LNCaP clone FGC (cell line): ENCODE data around the gene TMEM30B.

Experiments
- DNase-seq: peaks from one replicate; pipeline ENCODE4 v3.0.0-alpha.2; 2011; ENCODE audit warnings: low read depth
- H3K4me3 ChIP-seq: 2 replicates; pipeline ENCODE4 v1.5.1; 2011; ENCODE audit warnings: mild to moderate bottlenecking, low read depth, low read length, control low read depth
- TF ChIP-seq, protein P1 (sequence below): IDR thresholded peaks from 2 replicates; pipeline ENCODE4 v1.5.1; 2012; ENCODE audit warnings: mild to moderate bottlenecking; ENCODE audit not compliant: control insufficient read depth, insufficient read depth; ENCODE audit errors: extremely low read depth

TMEM30B gene

DNA sequence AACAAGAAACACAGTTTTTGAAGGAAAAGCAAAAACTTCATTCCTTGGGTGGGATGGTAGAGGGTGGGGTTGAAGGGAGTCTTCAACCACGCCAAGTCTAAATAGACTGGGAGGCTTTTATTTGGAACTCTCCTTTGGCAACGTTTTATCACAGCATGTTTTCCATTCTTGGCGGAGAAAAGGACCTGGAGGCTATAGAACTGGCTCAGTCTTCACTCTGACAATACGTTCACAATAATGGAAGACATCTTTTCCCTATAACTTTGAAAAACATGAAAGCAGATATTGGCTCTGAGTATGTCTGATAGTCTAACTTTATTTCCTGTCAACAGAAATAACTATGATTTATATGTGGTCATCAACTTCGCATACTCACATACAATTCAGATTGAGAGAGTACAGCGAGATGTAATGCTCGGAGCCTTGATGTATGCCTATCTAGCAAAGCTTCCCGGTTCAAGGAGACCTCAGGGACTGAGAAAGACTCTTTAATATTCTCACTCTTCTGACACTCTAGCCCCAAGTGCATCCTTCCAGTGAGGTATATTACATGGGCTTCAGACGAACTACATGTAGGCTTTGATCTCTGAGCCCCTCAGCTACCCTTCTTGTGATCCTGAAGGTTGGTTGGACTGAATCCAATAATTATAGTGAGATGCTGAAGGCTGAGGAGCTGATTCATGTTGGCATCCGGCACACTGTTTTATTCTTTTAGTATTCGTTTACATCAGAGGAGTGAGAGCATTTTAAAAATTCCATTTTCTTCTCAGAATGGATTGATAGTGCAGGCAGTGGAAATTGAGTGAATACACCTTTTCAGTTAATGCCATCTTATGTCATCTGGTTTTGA lies 14.0 kb downstream of the TMEM30B start:
- TF ChIP-seq, protein P1, sequence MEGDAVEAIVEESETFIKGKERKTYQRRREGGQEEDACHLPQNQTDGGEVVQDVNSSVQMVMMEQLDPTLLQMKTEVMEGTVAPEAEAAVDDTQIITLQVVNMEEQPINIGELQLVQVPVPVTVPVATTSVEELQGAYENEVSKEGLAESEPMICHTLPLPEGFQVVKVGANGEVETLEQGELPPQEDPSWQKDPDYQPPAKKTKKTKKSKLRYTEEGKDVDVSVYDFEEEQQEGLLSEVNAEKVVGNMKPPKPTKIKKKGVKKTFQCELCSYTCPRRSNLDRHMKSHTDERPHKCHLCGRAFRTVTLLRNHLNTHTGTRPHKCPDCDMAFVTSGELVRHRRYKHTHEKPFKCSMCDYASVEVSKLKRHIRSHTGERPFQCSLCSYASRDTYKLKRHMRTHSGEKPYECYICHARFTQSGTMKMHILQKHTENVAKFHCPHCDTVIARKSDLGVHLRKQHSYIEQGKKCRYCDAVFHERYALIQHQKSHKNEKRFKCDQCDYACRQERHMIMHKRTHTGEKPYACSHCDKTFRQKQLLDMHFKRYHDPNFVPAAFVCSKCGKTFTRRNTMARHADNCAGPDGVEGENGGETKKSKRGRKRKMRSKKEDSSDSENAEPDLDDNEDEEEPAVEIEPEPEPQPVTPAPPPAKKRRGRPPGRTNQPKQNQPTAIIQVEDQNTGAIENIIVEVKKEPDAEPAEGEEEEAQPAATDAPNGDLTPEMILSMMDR = no peak
- no peak overlapping the region for H3K4me3 ChIP-seq
- DNase-seq = no peak

DNA sequence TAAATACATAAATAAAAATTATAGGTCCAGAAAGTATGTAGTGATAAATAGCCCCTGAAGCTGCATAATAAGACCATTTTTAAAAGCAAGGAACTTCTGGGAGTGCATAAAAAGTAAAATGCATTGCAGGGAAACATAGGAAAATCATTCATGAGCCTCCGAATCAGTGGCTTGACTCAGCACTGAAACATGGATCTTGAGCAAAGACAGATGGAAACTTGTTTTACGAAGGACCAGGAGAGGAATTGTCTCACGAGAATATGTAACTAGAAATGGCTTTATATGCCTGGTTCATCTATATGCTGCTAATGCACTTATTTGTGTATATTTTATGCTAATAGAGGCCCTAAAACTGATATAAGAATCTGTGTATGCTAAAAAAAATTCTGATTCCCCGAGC lies 14.7 kb downstream of the TMEM30B start:
- TF ChIP-seq, protein P1 = no peak
- no peak for DNase-seq
- no peak overlapping the region for H3K4me3 ChIP-seq

DNA sequence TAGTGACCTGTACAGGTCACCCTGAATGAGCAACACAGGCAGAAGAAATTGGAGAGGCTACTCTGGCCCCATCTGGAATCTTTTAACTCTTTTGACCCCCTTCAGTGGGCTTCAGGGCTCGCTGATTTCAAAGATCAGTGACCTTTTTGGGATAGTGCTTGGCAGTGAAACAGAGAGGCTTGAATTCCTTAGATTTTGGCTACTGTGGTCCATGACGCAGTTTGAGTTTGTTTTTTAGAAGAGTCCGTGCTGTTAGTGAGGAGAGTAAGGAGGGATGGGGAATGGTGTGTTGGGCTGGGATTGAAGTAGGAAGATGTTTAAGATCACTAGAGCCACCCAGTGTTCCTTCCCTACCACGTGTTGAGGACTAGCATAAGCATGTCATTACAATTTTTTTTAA lies 16.5 kb downstream of the TMEM30B start:
- TF ChIP-seq, protein P1 = no peak
- DNase-seq = no peak
- no peak overlapping the region for H3K4me3 ChIP-seq

DNA sequence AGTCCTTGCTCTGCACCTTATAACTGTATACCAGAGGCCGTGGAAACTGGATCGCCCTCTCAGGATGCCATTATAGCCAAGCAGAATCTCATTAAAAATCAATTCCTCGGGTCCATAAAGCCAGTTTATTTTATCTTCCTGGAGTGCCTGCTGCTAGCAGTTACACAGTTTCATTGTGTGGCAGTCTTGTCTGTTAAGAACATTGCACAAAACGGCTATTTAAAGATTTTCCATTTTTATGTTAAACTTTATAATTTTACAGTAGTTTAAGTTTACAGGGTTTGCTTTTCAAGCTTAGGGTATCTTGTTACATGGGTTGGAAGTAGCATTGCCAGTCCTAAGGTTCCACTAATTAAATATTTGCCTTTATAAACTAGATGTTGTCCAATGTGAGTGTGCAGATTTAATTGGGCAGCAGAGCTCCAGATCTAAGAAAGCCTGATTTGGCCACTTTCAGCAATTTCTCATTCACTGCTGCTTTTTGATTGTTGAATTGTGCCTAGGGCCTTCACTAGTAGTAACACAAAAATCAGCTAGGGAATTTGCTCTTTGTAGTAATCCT lies 17.0 kb downstream of the TMEM30B start:
- DNase-seq = peak; percentile 61
- no peak overlapping the region for H3K4me3 ChIP-seq
- TF ChIP-seq, protein P1 = no peak

DNA sequence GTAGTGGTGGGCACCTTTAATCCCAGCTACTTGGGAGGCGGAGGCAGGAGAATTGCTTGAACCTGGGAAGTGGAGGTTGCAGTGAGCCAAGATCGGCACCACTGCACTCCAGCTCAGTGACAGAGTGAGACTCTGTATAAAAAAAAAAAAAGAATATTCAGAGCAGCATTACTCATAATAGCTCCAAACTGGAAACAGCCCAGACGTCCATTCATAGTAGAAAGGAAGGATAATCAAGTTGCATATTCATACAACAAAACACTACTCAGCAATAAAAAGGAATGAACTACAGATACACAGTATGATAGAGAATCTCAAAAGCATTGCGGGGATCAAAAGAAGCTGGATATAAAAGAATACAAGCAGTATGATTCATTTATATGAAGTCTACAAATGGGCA lies 19.1 kb downstream of the TMEM30B start:
- H3K4me3 ChIP-seq = no peak overlapping the region
- no peak for DNase-seq
- TF ChIP-seq, protein P1 = no peak

DNA sequence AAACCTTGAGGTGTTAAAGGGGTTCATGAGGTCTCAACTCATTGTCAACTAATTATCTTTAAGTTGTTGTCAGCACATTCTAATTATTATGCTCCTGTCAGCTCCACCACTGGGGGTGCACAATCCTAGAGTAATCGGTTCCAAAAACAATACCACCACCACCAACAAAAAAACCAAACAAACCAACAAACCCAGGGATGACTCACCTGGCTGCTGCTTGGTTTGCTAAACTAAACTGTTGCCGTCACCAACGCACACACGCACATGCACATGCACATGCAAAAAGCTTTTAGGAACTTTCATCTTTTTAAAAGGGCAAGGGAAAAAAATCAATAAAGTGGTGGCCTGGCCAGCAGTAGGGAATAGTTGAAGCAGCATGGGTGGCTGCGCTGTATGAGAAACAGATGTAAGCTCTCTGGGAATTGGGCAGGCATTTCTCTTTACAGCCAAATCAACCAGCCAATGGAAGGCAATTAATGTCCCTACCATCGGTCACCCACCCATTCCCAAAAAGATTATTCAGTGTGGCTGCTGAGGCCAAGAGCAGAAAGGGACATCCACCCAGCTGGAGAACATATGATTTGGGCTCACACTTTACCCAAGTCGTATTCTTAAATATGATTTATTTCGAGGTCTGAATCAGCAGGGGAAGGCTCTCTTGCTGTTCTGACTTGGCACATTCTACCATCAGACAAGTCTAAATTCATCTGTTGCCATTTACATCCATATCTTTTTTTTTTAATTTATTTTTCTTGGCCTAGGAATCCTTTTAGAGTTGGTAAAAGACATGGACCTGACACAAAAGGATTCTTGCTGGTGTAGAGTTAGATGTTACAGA lies 20.0 kb downstream of the TMEM30B start:
- DNase-seq = no peak
- TF ChIP-seq, protein P1 = no peak
- no peak overlapping the region for H3K4me3 ChIP-seq
